Activated CD4-positive, CD25-positive, alpha-beta regulatory T cell (primary cell): ENCODE measurements around the gene ALDH6A1.

Experiments used
- DNase-seq, 4 experiments: peaks; one replicate each; lab custom pipeline; 2025; lab: John Stamatoyannopoulos, UW

The ALDH6A1 gene

GRCh38 chr14:74049876-74050495 lies 34.3 kb downstream of the ALDH6A1 start:
- DNase-seq, result no peak

GRCh38 chr14:74048281-74048680 lies 36.0 kb downstream of the ALDH6A1 start:
- DNase-seq, result no peak

GRCh38 chr14:74045522-74045921 lies 38.7 kb downstream of the ALDH6A1 start:
- no peak for DNase-seq

- DNase-seq, result no peak
Measured at GRCh38 chr14:74042296-74042695, 42.0 kb downstream of the ALDH6A1 start.

- DNase-seq, result no peak
Measured at GRCh38 chr14:74038020-74038859, 46.0 kb downstream of the ALDH6A1 start.

- no peak for DNase-seq
Measured at GRCh38 chr14:74035556-74035955, 48.7 kb downstream of the ALDH6A1 start.

GRCh38 chr14:74034572-74034971 lies 49.7 kb downstream of the ALDH6A1 start:
- DNase-seq, result no peak

- DNase-seq, result no peak
Measured at GRCh38 chr14:74029136-74029535, 55.1 kb downstream of the ALDH6A1 start.

- DNase-seq, result no peak
Measured at GRCh38 chr14:74022346-74022745, 61.9 kb downstream of the ALDH6A1 start.

GRCh38 chr14:74019408-74020137 lies 64.7 kb downstream of the ALDH6A1 start:
- DNase-seq, result no peak

GRCh38 chr14:74018586-74019407 lies 65.5 kb downstream of the ALDH6A1 start, which contains the start of the genes BBOF1 and ENTPD5:
BBOF1 (plus strand) TSS chr14:74019349; CDS start chr14:74019479, 130 bp downstream.
ENTPD5 (minus strand) TSS chr14:74019288; CDS start chr14:73988102, 31,186 bp downstream.
- DNase-seq, result peak; percentile 64 to 82 (median 71)

GRCh38 chr14:74018174-74018585 lies 66.1 kb downstream of the ALDH6A1 start:
- DNase-seq, result no peak

- no peak for DNase-seq
Measured at GRCh38 chr14:74015963-74016362, 68.3 kb downstream of the ALDH6A1 start.

GRCh38 chr14:74015176-74015575 lies 69.1 kb downstream of the ALDH6A1 start:
- DNase-seq, result no peak

- DNase-seq, result no peak
Measured at GRCh38 chr14:74014299-74014698, 70.0 kb downstream of the ALDH6A1 start.

- no peak for DNase-seq
Measured at GRCh38 chr14:74008843-74009499, 75.3 kb downstream of the ALDH6A1 start.
